OCI-LY3 (cell line): ENCODE measurements around the gene DTNBP1.

ENCODE experiments used
- H2AFZ ChIP-seq: fragments of 200-600, 300-600 bp; shearing (Covaris generic); 2 replicates; pipeline ENCODE4 v1.6.0; 2014; ENCODE audit warnings: antibody characterized with exemption, low read depth, low read length
- H3K27ac ChIP-seq: fragments of 200-600, 300-600 bp; sonication (generic); 2 replicates; pipeline ENCODE4 v1.5.1; 2014; ENCODE audit warnings: mild to moderate bottlenecking, low read length, moderate library complexity, mixed read lengths
- H3K27me3 ChIP-seq: fragments of 200-600, 300-600 bp; sonication (generic); 2 replicates; pipeline ENCODE4 v1.6.1; 2014; ENCODE audit warnings: low read depth, low read length, mixed read lengths
- H3K36me3 ChIP-seq: fragments of 200-600, 300-600 bp; sonication (generic); replicated peaks from 2 replicates; pipeline ENCODE3; 2014; ENCODE audit warnings: low read depth, low read length, mixed read lengths
- H3K4me1 ChIP-seq: fragments of 300-600, 200-600 bp; sonication (generic); 2 replicates; pipeline ENCODE4 v1.6.1; 2014; ENCODE audit warnings: low read length, mixed read lengths
- H3K4me2 ChIP-seq: fragments of 200-600, 300-600 bp; sonication (generic); 2 replicates; pipeline ENCODE4 v1.6.1; 2014; ENCODE audit warnings: low read length, mixed read lengths
- H3K4me3 ChIP-seq: fragments of 300-600, 200-600 bp; sonication (generic); 2 replicates; pipeline ENCODE4 v1.5.1; 2014; ENCODE audit warnings: antibody characterized with exemption, mild to moderate bottlenecking, low read length, moderate library complexity
- H3K79me2 ChIP-seq: fragments of 300-600, 200-600 bp; shearing (Covaris generic); 2 replicates; pipeline ENCODE4 v1.6.1; 2014; ENCODE audit warnings: mild to moderate bottlenecking, low read length, mixed read lengths
- H3K9ac ChIP-seq: fragments of 300-600, 200-600 bp; shearing (Covaris generic); 2 replicates; pipeline ENCODE4 v1.6.0; 2014; ENCODE audit warnings: mild to moderate bottlenecking, low read length, moderate library complexity
- H3K9me3 ChIP-seq: fragments of 200-600, 300-600 bp; shearing (Covaris generic); 2 replicates; pipeline ENCODE4 v1.6.1; 2014; ENCODE audit warnings: low read length, mixed read lengths; ENCODE audit not compliant: insufficient read depth
- H4K20me1 ChIP-seq: fragments of 200-600, 300-600 bp; sonication (generic); 2 replicates; pipeline ENCODE4 v1.6.1; 2016; ENCODE audit warnings: low read length, mixed read lengths; ENCODE audit not compliant: insufficient read depth
- CTCF ChIP-seq: fragments of 200-600, 300-600 bp; sonication (generic); IDR thresholded peaks from 2 replicates; pipeline ENCODE4 v1.5.1; 2014; ENCODE audit warnings: antibody characterized with exemption, low read length, low read depth
- EZH2phosphoT487 ChIP-seq: fragments of 200-600 bp; shearing (Covaris generic); IDR thresholded peaks from 2 replicates; pipeline ENCODE4 v1.6.1; 2018; ENCODE audit warnings: antibody characterized with exemption, mixed run types, low read depth

Gene DTNBP1

GRCh38 chr6:15500901-15501825 lies 161.7 kb downstream of the DTNBP1 start:
- no peaks in the 10 kb centered on the region for H3K9me3 ChIP-seq
- no peaks in the 10 kb centered on the region for H3K36me3 ChIP-seq
- 0 out of 2 replicates have a peak, but pooled peaks cover 3% of the 10 kb centered on the region for H4K20me1 ChIP-seq
- H3K27ac ChIP-seq, result no peak overlapping the region
- no peak overlapping the region for H3K4me3 ChIP-seq
- no peak overlapping the region for H2AFZ ChIP-seq
- H3K27me3 ChIP-seq, result no peaks in the 10 kb centered on the region
- no peak overlapping the region for H3K9ac ChIP-seq
- no peak overlapping the region for H3K4me2 ChIP-seq
- TF ChIP-seq CTCF (no peak), EZH2phosphoT487 (no peak)
- H3K4me1 ChIP-seq, result no peaks in the 10 kb centered on the region
- no peaks in the 10 kb centered on the region for H3K79me2 ChIP-seq

GRCh38 chr6:15500078-15500740 lies 162.6 kb downstream of the DTNBP1 start:
- H3K27me3 ChIP-seq, result no peaks in the 10 kb centered on the region
- no peaks in the 10 kb centered on the region for H3K4me1 ChIP-seq
- no peak overlapping the region for H3K27ac ChIP-seq
- no peak overlapping the region for H3K9ac ChIP-seq
- no peak overlapping the region for H3K4me2 ChIP-seq
- no peaks in the 10 kb centered on the region for H3K36me3 ChIP-seq
- no peak overlapping the region for H2AFZ ChIP-seq
- TF ChIP-seq CTCF (no peak), EZH2phosphoT487 (no peak)
- no peaks in the 10 kb centered on the region for H3K79me2 ChIP-seq
- no peak overlapping the region for H3K4me3 ChIP-seq
- H3K9me3 ChIP-seq, result no peaks in the 10 kb centered on the region
- 0 out of 2 replicates have a peak, but pooled peaks cover 3% of the 10 kb centered on the region for H4K20me1 ChIP-seq

- no peak for TF ChIP-seq EZH2phosphoT487
- no peak for TF ChIP-seq CTCF
- Histone ChIP-seq H2AFZ (no peak overlapping the region), H3K27me3 (no peaks in the 10 kb centered on the region), H3K9ac (no peak overlapping the region), H3K79me2 (no peaks in the 10 kb centered on the region), H3K4me1 (no peaks in the 10 kb centered on the region), H3K9me3 (no peaks in the 10 kb centered on the region), H3K4me3 (no peak overlapping the region), H3K27ac (no peak overlapping the region), H3K4me2 (no peak overlapping the region), H3K36me3 (no peaks in the 10 kb centered on the region), H4K20me1 (0 out of 2 replicates have a peak, but pooled peaks cover 3% of the 10 kb centered on the region)
Observed at GRCh38 chr6:15499591-15499990, 163.2 kb downstream of the DTNBP1 start.

- no peaks in the 10 kb centered on the region for H3K79me2 ChIP-seq
- no peak overlapping the region for H3K4me3 ChIP-seq
- no peaks in the 10 kb centered on the region for H3K36me3 ChIP-seq
- H3K9ac ChIP-seq, result no peak overlapping the region
- no peak overlapping the region for H3K27ac ChIP-seq
- H3K9me3 ChIP-seq, result no peaks in the 10 kb centered on the region
- H3K4me2 ChIP-seq, result no peak overlapping the region
- no peaks in the 10 kb centered on the region for H3K4me1 ChIP-seq
- TF ChIP-seq CTCF, result no peak
- no peak for TF ChIP-seq EZH2phosphoT487
- 0 out of 2 replicates have a peak, but pooled peaks cover 3% of the 10 kb centered on the region for H4K20me1 ChIP-seq
- no peak overlapping the region for H2AFZ ChIP-seq
- no peaks in the 10 kb centered on the region for H3K27me3 ChIP-seq
Observed at GRCh38 chr6:15499125-15499524, 163.7 kb downstream of the DTNBP1 start.
